MG63 (cell line): ENCODE measurements around the gene MERTK. TPM values are rescaled to one million over a fixed set of nuclear protein-coding genes. Genes with fewer than 3 reads are reported as not detected.
A peak's percentile ranks its signal among the peaks of the same experiment; 100 is the strongest.
"Not testable (repeated sequence)": the region's sequence is repeated elsewhere in the genome, so short reads cannot be mapped to it uniquely, and the experiment has no call there.

Experiments
- DNase-seq: peaks from one replicate; pipeline ENCODE4 v3.0.0-alpha.2; 2020
- H3K27me3 ChIP-seq: fragments of 250-450 bp; sonication (Bioruptor Pico); 2 replicates; pipeline ENCODE4 v1.5.1; 2020; ENCODE audit warnings: mild to moderate bottlenecking, moderate library complexity
- H3K36me3 ChIP-seq: fragments of 250-450 bp; sonication (Bioruptor Pico); 2 replicates; pipeline ENCODE4 v1.5.1; 2020; ENCODE audit warnings: mild to moderate bottlenecking, moderate library complexity
- H3K4me3 ChIP-seq: fragments of 250-450 bp; sonication (Bioruptor Pico); 2 replicates; pipeline ENCODE4 v1.5.1; 2020; ENCODE audit warnings: mild to moderate bottlenecking, moderate library complexity
- H3K9me3 ChIP-seq: fragments of 250-450 bp; sonication (Bioruptor Pico); 2 replicates; pipeline ENCODE4 v1.5.1; 2020; ENCODE audit warnings: mild to moderate bottlenecking, moderate library complexity
- total RNA-seq: library from RNA; depleted of rRNA; stranded (reverse); fragments of >200 nt; shearing (Covaris generic); gene quantifications from 2 replicates; pipeline ENCODE4 v1.2.3, GENCODE V29; 2014; ENCODE audit warnings: low replicate concordance

Gene MERTK
- total RNA-seq, 1 experiment from 2014 or later, result 0.23 TPM

DNA sequence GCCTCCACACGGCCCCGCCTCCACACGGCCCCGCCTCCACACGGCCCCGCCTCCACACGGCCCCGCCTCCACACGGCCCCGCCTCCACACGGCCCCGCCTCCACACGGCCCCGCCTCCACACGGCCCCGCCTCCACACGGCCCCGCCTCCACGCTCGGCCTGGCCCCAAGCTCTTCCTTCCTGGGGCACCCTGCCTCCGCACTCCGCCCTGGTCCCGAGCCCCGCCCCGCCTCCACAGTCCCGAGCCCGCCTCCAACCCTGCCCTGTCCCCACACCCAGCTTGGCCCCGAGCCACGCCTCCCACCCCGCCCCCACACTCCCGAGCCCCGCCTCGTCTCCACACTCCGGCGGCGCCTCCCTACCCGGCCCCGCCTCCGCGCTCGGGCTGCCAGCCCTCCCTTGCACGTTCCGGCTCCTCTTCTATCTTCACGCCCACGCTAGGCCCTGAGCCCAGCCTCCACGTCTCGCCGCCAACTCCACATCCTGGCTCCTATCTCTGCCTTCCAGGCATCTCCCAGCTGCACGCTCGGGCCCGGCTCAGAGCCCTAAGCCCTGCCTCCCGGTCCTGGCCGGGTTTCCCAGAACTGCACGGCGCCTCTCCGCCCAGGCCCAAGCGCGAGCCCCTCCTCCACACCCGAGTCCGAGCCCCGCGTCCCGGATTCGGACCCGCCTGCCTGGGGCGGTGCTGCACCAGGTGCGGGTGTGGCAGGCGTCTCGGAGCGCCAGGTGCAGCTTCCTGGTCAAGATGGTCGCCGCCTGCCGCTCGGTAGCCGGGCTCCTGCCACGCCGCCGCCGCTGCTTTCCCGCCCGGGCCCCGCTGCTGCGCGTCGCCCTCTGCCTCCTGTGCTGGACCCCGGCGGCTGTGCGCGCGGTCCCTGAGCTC lies 156.7 kb downstream of the MERTK start, which contains the start of gene TMEM87B:
Gene TMEM87B (plus strand): TSS at position 423 of the 883 bp plus-strand sequence. CDS start 323 bp downstream, at position 746.
- Histone ChIP-seq H3K4me3 (peak within 1 kb of the TSS; percentile 74), H3K9me3 (no peaks in the 10 kb centered on the region), H3K36me3 (peaks cover 7% of the 10 kb centered on the region), H3K27me3 (no peaks in the 10 kb centered on the region)
- DNase-seq, result peak; percentile 98

DNA sequence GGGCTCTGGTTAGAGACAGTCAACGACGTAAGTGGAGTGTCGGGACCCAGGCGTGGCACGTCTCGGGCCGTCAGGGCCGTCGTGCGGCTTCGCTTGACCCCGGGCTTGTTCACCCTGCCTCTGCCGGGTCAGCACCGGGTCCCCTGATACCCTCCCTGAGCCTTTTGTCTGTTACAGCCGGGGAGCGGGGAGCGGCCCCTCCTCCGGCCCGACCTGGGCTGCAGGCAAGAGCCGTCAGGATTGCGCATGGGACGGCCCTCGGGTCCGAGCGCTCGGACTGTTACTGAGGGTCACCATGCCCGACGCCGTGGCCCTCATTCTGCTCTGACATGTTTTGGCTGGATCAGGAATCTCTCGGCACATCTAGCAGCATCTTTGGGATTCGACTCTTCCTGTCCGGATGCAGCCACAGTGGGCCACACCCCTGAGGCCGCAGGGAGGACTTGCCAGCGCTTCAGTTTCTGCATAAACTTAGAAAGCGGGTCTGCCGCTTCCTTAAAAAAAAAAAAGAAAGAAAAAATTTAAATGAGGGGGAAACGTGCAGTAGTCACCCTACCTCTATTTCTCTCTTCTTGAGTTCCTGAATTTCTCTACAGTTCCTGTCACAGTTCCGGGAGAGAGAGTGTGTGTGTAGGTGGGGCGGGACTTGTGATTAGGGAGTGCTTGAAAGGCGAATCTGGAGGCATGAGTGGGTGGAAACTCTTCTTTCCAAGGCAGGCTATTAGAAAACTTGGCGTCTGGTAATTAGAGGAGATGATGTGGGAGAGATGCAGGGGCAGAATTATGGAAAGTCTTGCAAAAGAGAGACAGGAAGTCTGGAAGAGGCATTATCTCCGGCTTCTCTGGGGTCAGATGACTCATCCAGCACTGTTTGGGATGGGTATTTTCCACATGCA lies 157.6 kb downstream of the MERTK start:
- Histone ChIP-seq H3K9me3 (no peaks in the 10 kb centered on the region), H3K27me3 (no peaks in the 10 kb centered on the region), H3K4me3 (peak overlapping the region; percentile 74), H3K36me3 (peaks cover 11% of the 10 kb centered on the region)
- DNase-seq, result peak; percentile 86

DNA sequence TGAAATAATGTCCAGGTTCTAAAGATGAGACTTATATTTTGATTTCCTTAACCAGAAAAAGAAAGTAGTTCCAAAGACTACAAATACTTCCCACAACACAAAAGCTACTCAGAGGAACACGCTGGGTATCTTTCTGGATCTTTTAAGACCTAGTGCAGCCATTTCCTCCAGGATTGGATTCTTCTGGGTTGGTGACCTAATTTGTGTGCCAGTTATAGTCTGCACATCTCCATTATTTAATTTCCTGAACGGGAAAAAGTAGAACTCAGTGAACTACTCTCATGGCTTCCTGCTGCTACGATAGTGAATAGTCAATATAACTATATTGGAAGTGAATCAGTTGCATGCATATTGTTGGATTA lies 158.2 kb downstream of the MERTK start:
- H3K9me3 ChIP-seq, result no peaks in the 10 kb centered on the region
- H3K27me3 ChIP-seq, result no peaks in the 10 kb centered on the region
- H3K36me3 ChIP-seq, result peaks cover 17% of the 10 kb centered on the region
- no peak for DNase-seq
- peak overlapping the region; percentile 74 for H3K4me3 ChIP-seq

DNA sequence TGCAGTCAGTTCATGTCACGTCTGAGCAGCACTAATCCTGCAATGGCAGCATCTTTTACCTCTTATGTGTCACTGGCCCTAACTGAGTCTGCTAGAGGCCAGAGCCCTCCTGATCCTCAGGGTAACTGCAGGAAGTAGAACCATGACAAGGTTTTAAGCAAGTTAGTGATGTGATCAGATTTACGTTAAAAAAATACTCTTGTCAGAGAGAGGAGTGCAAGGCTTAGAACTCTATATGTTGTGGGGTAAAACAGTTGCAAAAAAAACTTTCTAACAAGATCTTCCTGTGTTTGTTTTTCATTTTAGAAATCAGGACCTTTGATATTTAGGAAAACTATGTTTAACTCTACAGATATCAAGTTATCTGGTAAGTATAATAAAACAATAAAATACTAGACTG lies 161.3 kb downstream of the MERTK start:
- no peak for DNase-seq
- Histone ChIP-seq H3K36me3 (peaks cover 41% of the 10 kb centered on the region), H3K9me3 (peaks cover 3% of the 10 kb centered on the region; the same call in 1 of the 2 replicates)

DNA sequence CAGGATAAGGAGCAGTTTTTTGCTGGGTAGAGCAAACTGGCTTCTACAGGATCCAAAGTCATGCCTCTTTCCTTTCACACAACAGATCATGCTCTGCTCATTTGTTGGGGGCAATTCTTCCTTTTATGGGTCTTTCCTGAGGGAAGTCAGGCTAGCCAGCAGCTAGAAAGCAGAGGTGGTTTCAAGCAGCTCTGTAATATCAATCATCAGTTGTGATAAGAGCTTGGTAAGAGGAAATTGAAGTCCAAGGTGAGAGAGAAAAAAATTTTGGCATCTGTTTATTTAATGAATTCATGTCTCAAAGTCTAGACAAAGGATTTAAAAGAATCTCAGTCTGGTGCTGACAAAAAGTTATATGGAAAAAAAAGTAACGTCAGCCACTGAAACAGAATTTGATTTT lies 162.9 kb downstream of the MERTK start:
- Histone ChIP-seq H3K9me3 (peaks cover 3% of the 10 kb centered on the region; the same call in 1 of the 2 replicates), H3K36me3 (peaks cover 55% of the 10 kb centered on the region), H3K4me3 (no peak overlapping the region), H3K27me3 (no peaks in the 10 kb centered on the region)
- no peak for DNase-seq

More for the DNA sequence above, 161.3 kb downstream of the MERTK start:
- no peak overlapping the region for H3K4me3 ChIP-seq
- no peaks in the 10 kb centered on the region for H3K27me3 ChIP-seq

DNA sequence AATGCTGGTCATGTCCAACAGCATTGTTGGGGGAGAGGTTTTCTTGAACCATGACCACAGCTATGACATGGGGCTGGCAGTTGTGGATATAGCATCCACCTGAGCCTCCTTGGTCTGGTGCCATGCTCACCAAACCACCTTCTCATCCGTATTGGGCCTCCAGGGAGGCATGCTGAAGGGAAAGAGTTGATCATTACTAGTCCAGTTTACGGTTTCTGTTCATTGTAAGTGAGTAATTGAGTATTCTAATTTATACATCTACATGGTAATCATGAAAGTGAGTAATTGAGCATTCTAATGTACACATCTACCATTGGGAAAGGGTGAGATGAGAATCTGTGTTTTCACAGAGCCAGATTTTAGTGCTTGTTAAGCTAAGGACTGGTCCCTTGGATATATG lies 163.4 kb downstream of the MERTK start:
- DNase-seq, result no peak
- H3K27me3 ChIP-seq, result no peaks in the 10 kb centered on the region
- no peak overlapping the region for H3K4me3 ChIP-seq
- H3K9me3 ChIP-seq, result peaks cover 3% of the 10 kb centered on the region; the same call in 1 of the 2 replicates
- peaks cover 60% of the 10 kb centered on the region for H3K36me3 ChIP-seq

DNA sequence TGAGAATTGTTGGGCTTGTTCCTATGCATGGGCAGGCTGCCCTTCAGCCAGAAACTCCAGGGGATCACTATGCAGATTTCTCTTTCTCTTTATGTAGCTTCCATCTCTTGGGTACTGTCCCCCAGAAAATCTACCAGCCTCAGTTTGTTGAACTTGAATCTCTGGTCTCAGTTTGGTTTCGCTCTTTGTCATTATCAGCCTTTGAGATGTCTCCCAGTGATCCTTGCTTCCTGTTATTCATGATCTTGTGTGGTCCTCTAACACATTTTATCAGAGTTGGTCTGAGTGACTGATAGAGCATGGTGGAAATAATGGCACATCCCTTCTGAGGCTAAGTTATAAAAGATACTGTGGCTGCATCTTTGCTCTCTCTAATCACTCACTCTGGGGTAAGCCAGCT lies 164.5 kb downstream of the MERTK start:
- H3K9me3 ChIP-seq, result peaks cover 3% of the 10 kb centered on the region; the same call in 1 of the 2 replicates
- peaks cover 68% of the 10 kb centered on the region for H3K36me3 ChIP-seq
- H3K27me3 ChIP-seq, result no peaks in the 10 kb centered on the region
- DNase-seq, result no peak
- H3K4me3 ChIP-seq, result no peak overlapping the region

DNA sequence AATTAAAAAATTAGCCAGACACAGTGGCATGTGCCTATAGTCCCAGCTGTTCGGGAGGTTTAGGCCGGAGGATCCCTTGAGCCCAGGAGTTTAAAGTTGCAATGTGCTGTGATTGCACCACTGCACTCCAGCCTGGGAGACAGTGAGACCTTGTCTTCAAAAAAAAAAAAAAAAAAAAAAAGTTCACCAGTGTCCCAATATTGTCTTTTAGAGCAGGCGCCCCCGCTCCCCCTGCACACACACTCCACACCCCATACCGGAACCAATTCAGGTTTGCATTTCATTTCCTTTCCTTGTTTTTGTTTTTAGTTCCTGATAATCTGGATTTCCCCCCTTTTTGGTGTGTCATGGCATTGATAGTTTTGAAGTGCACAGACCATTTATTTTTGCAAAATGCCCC lies 167.1 kb downstream of the MERTK start:
- Histone ChIP-seq H3K27me3 (no peaks in the 10 kb centered on the region), H3K36me3 (peaks cover 76% of the 10 kb centered on the region), H3K4me3 (no peak overlapping the region), H3K9me3 (peaks cover 3% of the 10 kb centered on the region; the same call in 1 of the 2 replicates)
- DNase-seq, result no peak

DNA sequence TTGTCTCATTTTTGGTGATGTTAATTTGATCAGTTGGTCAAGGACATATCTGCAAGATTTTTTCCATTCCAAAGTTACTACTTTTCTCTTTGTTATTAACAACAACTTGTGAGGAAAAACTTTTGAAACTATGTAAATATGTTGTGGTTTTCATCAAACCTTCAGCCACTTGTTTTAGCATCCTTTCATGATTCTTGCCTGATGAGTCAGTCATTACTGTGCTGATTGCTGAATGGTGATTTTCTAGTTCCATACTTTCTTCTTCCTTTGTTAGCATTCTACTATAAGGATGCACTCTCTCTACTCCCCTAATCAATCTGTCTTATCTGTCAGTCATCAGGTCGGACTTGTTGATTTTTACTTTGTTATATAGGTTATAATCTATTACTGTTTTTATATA lies 167.6 kb downstream of the MERTK start:
- Histone ChIP-seq H3K36me3 (peaks cover 73% of the 10 kb centered on the region), H3K27me3 (no peaks in the 10 kb centered on the region), H3K4me3 (no peak overlapping the region), H3K9me3 (peaks cover 3% of the 10 kb centered on the region; the same call in 1 of the 2 replicates)
- DNase-seq, result no peak

DNA sequence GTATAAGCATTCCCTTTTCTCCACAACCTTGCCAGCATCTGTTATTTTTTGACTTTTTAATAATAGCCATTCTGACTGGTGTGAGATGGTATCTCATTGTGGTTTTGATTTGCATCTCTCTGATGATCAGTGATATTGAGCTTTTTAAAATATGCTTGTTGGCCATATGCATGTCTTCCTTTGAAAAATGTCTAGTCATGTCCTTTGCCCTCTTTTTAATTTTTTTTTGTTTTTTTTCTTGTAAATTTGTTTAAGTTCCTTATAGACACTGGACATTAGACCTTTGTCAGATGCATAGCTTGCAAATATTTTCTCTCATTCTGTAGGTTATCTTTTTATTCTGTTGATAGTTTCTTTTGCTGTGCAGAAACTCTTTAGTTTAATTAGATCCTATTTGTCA lies 171.4 kb downstream of the MERTK start:
- not testable (repeated sequence) for H3K27me3 ChIP-seq, DNase-seq, H3K9me3 ChIP-seq, H3K4me3 ChIP-seq
- peaks cover 62% of the 10 kb centered on the region for H3K36me3 ChIP-seq

DNA sequence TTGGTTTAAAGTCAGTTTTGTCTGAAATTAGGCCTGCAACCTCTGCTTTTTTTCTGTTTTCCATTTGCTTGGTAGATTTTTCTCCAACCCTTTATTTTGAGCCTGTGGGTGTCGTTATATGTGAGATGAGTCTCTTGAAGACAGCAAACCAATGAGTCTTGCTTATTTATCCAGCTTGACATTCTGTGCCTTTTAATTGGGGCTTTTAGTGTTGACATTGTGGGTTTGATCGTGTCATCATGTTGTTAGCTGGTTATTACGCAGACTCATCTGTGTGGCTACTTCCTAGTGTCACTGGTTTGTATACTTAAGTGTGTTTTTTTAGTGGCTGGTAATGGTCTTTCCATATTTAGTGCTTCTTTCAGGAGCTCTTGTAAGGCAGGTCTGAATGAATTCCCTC lies 175.5 kb downstream of the MERTK start:
- Histone ChIP-seq H3K9me3 (peaks cover 3% of the 10 kb centered on the region; the same call in 1 of the 2 replicates), H3K36me3 (peaks cover 35% of the 10 kb centered on the region), H3K27me3 (no peaks in the 10 kb centered on the region), H3K4me3 (no peak overlapping the region)
- DNase-seq, result no peak

DNA sequence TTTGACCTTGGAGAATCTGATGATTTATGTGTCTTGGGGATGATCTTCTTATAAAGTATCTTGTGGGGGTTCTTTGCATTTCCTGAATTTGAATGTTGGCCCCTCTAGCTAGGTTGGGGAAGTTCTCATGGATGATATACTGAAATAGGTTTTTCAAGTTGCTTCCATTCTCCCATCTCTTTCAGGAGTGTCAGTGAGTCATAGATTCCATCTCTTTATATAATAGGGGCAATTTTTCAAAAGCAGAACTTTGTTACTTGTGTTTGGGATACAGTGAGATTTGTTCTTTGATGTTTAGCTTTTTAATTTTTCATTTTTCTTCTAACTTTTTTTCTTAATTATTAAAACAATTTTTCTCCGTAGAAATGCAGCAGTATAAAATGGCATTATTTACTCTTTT lies 176.1 kb downstream of the MERTK start:
- Histone ChIP-seq H3K9me3 (peaks cover 3% of the 10 kb centered on the region; the same call in 1 of the 2 replicates), H3K36me3 (peaks cover 31% of the 10 kb centered on the region), H3K4me3 (no peak overlapping the region), H3K27me3 (no peaks in the 10 kb centered on the region)
- DNase-seq, result no peak

DNA sequence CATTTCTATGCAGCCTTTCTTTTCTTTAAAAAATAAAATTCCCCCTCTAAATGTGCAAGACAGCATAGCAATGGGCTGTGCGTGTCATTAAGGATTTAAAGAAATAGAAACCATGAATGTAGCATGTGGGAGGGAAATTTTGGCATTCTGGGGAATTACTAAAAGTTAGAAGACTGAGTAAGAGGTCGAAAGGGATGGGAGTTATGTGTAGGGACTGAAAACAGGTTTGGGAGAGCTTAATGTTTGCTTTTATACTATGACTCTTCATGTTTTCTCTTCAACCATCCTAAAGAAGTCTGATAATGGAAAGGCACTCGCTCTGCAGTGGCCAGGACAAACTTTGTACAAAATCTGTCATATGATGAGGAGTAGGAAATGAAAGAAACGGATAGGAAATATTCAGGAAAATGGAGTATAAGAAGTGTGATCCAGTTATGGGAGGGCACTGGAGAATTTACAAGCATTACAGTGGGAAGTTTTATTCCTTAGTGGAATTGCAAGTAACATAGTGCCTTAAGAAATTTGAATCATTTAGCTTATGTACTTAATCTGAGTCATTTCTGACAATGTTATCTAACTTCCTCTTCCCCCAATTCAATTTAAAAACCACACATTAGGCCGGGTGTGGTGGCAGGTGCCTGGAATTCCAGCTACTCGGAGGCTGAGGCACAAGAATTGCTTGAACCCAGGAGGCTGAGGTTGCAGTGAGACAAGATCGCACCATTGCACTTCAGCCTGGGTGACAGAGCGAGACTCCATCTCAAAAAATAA lies 177.3 kb downstream of the MERTK start:
- H3K9me3 ChIP-seq, result peaks cover 3% of the 10 kb centered on the region; the same call in 1 of the 2 replicates
- H3K36me3 ChIP-seq, result peaks cover 29% of the 10 kb centered on the region
- H3K27me3 ChIP-seq, result no peaks in the 10 kb centered on the region
- no peak overlapping the region for H3K4me3 ChIP-seq
- no peak for DNase-seq

DNA sequence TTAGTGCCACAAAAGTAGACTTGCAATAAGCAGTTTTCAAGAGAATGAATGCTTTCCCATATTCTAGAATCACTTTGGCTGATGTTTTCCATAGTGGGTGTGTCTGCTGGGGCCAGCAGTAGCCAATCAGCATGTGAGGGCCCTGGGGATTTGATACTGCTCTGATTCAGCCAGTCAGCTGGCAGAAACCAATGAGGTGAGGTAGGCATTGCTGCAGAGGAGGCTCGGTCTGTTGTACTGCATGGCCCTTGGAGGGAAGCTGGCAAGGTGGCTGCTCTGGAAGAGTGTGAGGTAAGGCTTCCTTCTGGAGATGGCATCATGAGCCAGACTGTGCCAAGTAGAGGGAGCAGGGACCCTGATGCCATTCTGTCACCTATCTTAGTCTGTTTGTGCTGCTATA lies 179.4 kb downstream of the MERTK start:
- Histone ChIP-seq H3K27me3 (no peaks in the 10 kb centered on the region), H3K36me3 (peaks cover 39% of the 10 kb centered on the region), H3K4me3 (no peak overlapping the region), H3K9me3 (peaks cover 3% of the 10 kb centered on the region; the same call in 1 of the 2 replicates)
- DNase-seq, result peak; percentile 17
